WTC11 (cell line): ENCODE results near the gene ANKRD9.

Source experiments
- ATF2 ChIP-seq: sonication (generic); formaldehyde crosslinking; IDR thresholded peaks from 2 replicates; pipeline ENCODE4 v1.8.1; 2022; ENCODE audit warnings: low read depth, missing genetic modification reagents, borderline replicate concordance
- NFE2L1 ChIP-seq: sonication (generic); formaldehyde crosslinking; IDR thresholded peaks from 2 replicates; pipeline ENCODE4 v1.8.1; 2023; ENCODE audit warnings: missing genetic modification reagents
- NR3C1 ChIP-seq: sonication (generic); formaldehyde crosslinking; conservative IDR thresholded peaks from 2 replicates; pipeline ENCODE4 v1.8.1; 2023; ENCODE audit warnings: low read depth, mild to moderate bottlenecking, missing genetic modification reagents
- RORB ChIP-seq: fragments of 250-450 bp; sonication (Bioruptor Pico); IDR thresholded peaks from 2 replicates; pipeline ENCODE4 v1.9.0; 2021; ENCODE audit warnings: mild to moderate bottlenecking
- TF ChIP-seq, protein P1 (sequence below): fragments of 200-600 bp; IDR thresholded peaks from 2 replicates; pipeline ENCODE4 v1.8.0; 2022; ENCODE audit warnings: antibody characterized with exemption
- TF ChIP-seq, protein P2 (sequence below): sonication (generic); formaldehyde crosslinking; IDR thresholded peaks from 2 replicates; pipeline ENCODE4 v1.8.1; 2023; ENCODE audit warnings: mild to moderate bottlenecking, missing genetic modification reagents, borderline replicate concordance
- TF ChIP-seq, protein P3 (sequence below): sonication (generic); formaldehyde crosslinking; conservative IDR thresholded peaks from 2 replicates; pipeline ENCODE4 v1.8.1; 2022; ENCODE audit warnings: mild to moderate bottlenecking, missing genetic modification reagents

DNA sequence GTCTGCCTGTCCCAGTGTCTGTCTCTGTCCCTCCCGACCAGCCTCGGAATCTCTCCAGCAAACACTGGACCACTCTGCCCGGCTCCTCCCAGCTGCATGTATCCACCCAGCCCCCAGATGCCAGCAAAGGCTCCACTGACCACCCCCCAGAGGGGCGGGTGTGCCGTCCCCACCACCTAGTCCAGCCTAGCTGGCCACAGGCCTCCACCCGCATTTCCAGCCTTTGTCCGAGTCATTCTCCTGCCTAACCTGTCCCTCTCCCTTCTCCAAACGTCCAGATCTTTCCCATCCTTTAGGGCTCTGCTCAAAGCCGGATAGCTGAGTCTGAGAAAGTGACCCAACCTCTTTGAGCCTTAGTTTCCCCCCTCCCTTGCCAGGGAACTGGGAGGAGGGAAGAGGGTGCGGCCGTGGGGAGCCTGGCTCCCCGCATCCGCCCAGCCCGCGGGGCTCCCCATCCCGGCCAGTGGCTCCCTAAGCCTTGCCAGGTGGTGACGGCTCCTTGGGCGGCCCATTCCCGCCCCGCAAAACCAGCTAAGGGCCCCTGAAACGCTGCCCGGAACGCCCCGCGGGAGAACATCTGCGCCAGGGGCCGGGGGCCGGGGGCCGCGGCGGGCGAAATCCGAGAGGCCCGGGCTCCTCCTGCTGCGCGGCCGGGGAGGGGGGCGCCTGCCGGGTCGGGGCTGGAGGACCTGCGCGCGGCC lies 34.6 kb upstream of the ANKRD9 start:
- TF ChIP-seq ATF2 (no peak), RORB (CRISPR knock-in tag) (no peak), NR3C1 (CRISPR knock-in tag) (no peak), NFE2L1 (CRISPR knock-in tag) (no peak)
- TF ChIP-seq, protein P1, sequence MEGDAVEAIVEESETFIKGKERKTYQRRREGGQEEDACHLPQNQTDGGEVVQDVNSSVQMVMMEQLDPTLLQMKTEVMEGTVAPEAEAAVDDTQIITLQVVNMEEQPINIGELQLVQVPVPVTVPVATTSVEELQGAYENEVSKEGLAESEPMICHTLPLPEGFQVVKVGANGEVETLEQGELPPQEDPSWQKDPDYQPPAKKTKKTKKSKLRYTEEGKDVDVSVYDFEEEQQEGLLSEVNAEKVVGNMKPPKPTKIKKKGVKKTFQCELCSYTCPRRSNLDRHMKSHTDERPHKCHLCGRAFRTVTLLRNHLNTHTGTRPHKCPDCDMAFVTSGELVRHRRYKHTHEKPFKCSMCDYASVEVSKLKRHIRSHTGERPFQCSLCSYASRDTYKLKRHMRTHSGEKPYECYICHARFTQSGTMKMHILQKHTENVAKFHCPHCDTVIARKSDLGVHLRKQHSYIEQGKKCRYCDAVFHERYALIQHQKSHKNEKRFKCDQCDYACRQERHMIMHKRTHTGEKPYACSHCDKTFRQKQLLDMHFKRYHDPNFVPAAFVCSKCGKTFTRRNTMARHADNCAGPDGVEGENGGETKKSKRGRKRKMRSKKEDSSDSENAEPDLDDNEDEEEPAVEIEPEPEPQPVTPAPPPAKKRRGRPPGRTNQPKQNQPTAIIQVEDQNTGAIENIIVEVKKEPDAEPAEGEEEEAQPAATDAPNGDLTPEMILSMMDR, result no peak
- TF ChIP-seq, protein P2, sequence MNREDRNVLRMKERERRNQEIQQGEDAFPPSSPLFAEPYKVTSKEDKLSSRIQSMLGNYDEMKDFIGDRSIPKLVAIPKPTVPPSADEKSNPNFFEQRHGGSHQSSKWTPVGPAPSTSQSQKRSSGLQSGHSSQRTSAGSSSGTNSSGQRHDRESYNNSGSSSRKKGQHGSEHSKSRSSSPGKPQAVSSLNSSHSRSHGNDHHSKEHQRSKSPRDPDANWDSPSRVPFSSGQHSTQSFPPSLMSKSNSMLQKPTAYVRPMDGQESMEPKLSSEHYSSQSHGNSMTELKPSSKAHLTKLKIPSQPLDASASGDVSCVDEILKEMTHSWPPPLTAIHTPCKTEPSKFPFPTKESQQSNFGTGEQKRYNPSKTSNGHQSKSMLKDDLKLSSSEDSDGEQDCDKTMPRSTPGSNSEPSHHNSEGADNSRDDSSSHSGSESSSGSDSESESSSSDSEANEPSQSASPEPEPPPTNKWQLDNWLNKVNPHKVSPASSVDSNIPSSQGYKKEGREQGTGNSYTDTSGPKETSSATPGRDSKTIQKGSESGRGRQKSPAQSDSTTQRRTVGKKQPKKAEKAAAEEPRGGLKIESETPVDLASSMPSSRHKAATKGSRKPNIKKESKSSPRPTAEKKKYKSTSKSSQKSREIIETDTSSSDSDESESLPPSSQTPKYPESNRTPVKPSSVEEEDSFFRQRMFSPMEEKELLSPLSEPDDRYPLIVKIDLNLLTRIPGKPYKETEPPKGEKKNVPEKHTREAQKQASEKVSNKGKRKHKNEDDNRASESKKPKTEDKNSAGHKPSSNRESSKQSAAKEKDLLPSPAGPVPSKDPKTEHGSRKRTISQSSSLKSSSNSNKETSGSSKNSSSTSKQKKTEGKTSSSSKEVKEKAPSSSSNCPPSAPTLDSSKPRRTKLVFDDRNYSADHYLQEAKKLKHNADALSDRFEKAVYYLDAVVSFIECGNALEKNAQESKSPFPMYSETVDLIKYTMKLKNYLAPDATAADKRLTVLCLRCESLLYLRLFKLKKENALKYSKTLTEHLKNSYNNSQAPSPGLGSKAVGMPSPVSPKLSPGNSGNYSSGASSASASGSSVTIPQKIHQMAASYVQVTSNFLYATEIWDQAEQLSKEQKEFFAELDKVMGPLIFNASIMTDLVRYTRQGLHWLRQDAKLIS, result no peak
- TF ChIP-seq, protein P3, sequence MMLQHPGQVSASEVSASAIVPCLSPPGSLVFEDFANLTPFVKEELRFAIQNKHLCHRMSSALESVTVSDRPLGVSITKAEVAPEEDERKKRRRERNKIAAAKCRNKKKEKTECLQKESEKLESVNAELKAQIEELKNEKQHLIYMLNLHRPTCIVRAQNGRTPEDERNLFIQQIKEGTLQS (CRISPR knock-in tag), result no peak
